SJCRH30 (cell line): ENCODE data around the gene ZDHHC18. TPM values are rescaled to one million over a fixed set of nuclear protein-coding genes. Genes with fewer than 3 reads are reported as not detected.

ENCODE experiments used
- DNase-seq, 2 experiments: peaks; one replicate each; pipeline ENCODE4 v3.0.0-alpha.2; 2015 to 2020
- H3K27ac ChIP-seq: fragments of 250-450 bp; sonication (Bioruptor Pico); 2 replicates; pipeline ENCODE4 v1.5.1; 2020; ENCODE audit warnings: mild to moderate bottlenecking, moderate library complexity
- H3K27me3 ChIP-seq: fragments of 250-450 bp; sonication (Bioruptor Pico); 2 replicates; pipeline ENCODE4 v1.5.1; 2020; ENCODE audit warnings: mild to moderate bottlenecking, moderate library complexity
- H3K36me3 ChIP-seq: fragments of 250-450 bp; sonication (Bioruptor Pico); 2 replicates; pipeline ENCODE4 v1.5.1; 2020; ENCODE audit warnings: mild to moderate bottlenecking, moderate library complexity
- H3K4me1 ChIP-seq: fragments of 250-450 bp; sonication (Bioruptor Pico); 2 replicates; pipeline ENCODE4 v1.5.1; 2020; ENCODE audit warnings: mild to moderate bottlenecking, moderate library complexity
- H3K4me3 ChIP-seq: fragments of 250-450 bp; sonication (Bioruptor Pico); 2 replicates; pipeline ENCODE4 v1.5.1; 2020; ENCODE audit warnings: mild to moderate bottlenecking, moderate library complexity
- H3K9me3 ChIP-seq: fragments of 250-450 bp; sonication (Bioruptor Pico); replicated peaks from 2 replicates; pipeline ENCODE4 v1.5.1; 2020; ENCODE audit warnings: mild to moderate bottlenecking, moderate library complexity
- total RNA-seq: library from RNA; depleted of rRNA; stranded (reverse); fragments of >200 nt; shearing (Covaris generic); gene quantifications from 2 replicates; pipeline ENCODE4 v1.2.3, GENCODE V29; 2014

The ZDHHC18 gene
- total RNA-seq, 1 experiment from 2014 or later = 31.8 TPM

- no peak overlapping the region for H3K27ac ChIP-seq
- no peaks in the 10 kb centered on the region for H3K36me3 ChIP-seq
- no peak overlapping the region for H3K4me3 ChIP-seq
- no peaks in the 10 kb centered on the region for H3K27me3 ChIP-seq
- no peaks in the 10 kb centered on the region for H3K4me1 ChIP-seq
- no peak for DNase-seq
- no peaks in the 10 kb centered on the region for H3K9me3 ChIP-seq
These were observed 14.8 kb upstream of the ZDHHC18 start for GRCh38 chr1:26811708-26812107.

GRCh38 chr1:26814377-26814776, 12.1 kb upstream of the ZDHHC18 start:
- H3K4me1 ChIP-seq = no peaks in the 10 kb centered on the region
- H3K9me3 ChIP-seq = no peaks in the 10 kb centered on the region
- no peak overlapping the region for H3K27ac ChIP-seq
- H3K27me3 ChIP-seq = no peaks in the 10 kb centered on the region
- no peaks in the 10 kb centered on the region for H3K36me3 ChIP-seq
- no peak for DNase-seq
- no peak overlapping the region for H3K4me3 ChIP-seq

- Histone ChIP-seq H3K36me3 (no peaks in the 10 kb centered on the region), H3K9me3 (no peaks in the 10 kb centered on the region), H3K4me3 (no peak overlapping the region), H3K27ac (no peak overlapping the region), H3K27me3 (no peaks in the 10 kb centered on the region), H3K4me1 (no peaks in the 10 kb centered on the region)
- DNase-seq = no peak
These were observed 11.6 kb upstream of the ZDHHC18 start for GRCh38 chr1:26814893-26815292.

GRCh38 chr1:26820784-26821269, 5.7 kb upstream of the ZDHHC18 start:
- Histone ChIP-seq H3K9me3 (no peaks in the 10 kb centered on the region), H3K4me3 (no peak overlapping the region), H3K4me1 (peaks cover 4% of the 10 kb centered on the region; the same call in 1 of the 2 replicates), H3K27me3 (0 out of 2 replicates have a peak, but pooled peaks cover 6% of the 10 kb centered on the region), H3K36me3 (no peaks in the 10 kb centered on the region), H3K27ac (no peak overlapping the region)
- no peak for DNase-seq

GRCh38 chr1:26822737-26823395, 3.6 kb upstream of the ZDHHC18 start:
- Histone ChIP-seq H3K36me3 (no peaks in the 10 kb centered on the region), H3K4me3 (no peak overlapping the region), H3K9me3 (no peaks in the 10 kb centered on the region), H3K27ac (no peak overlapping the region), H3K4me1 (peaks cover 9% of the 10 kb centered on the region; the same call in 1 of the 2 replicates), H3K27me3 (0 out of 2 replicates have a peak, but pooled peaks cover 6% of the 10 kb centered on the region)
- DNase-seq = no peak

GRCh38 chr1:26824731-26825130, 1.8 kb upstream of the ZDHHC18 start:
- Histone ChIP-seq H3K36me3 (peaks cover 5% of the 10 kb centered on the region; the same call in 1 of the 2 replicates), H3K4me1 (peaks cover 9% of the 10 kb centered on the region; the same call in 1 of the 2 replicates), H3K4me3 (no peak overlapping the region), H3K9me3 (no peaks in the 10 kb centered on the region), H3K27ac (no peak overlapping the region), H3K27me3 (0 out of 2 replicates have a peak, but pooled peaks cover 6% of the 10 kb centered on the region)
- DNase-seq = no peak

- H3K36me3 ChIP-seq = peaks cover 7% of the 10 kb centered on the region; the same call in 1 of the 2 replicates
- H3K4me3 ChIP-seq = peak overlapping the region; percentile 78
- peak in 1 of 2 experiments; percentile 30 for DNase-seq
- peak overlapping the region; percentile 28; the same call in 1 of the 2 replicates for H3K27ac ChIP-seq
- H3K4me1 ChIP-seq = peaks cover 9% of the 10 kb centered on the region; the same call in 1 of the 2 replicates
- H3K27me3 ChIP-seq = 0 out of 2 replicates have a peak, but pooled peaks cover 6% of the 10 kb centered on the region
- no peaks in the 10 kb centered on the region for H3K9me3 ChIP-seq
These were observed 667 bp downstream of the ZDHHC18 start for GRCh38 chr1:26827106-26827604.

- Histone ChIP-seq H3K36me3 (peaks cover 11% of the 10 kb centered on the region), H3K9me3 (no peaks in the 10 kb centered on the region), H3K4me3 (peak overlapping the region; percentile 78), H3K4me1 (peaks cover 9% of the 10 kb centered on the region; the same call in 1 of the 2 replicates), H3K27me3 (0 out of 2 replicates have a peak, but pooled peaks cover 6% of the 10 kb centered on the region), H3K27ac (peak overlapping the region; percentile 28; the same call in 1 of the 2 replicates)
- peak; percentile 61 to 68 for DNase-seq
These were observed 1.2 kb downstream of the ZDHHC18 start for GRCh38 chr1:26827663-26828062.

GRCh38 chr1:26828411-26828991, 2.0 kb downstream of the ZDHHC18 start:
- Histone ChIP-seq H3K4me3 (no peak overlapping the region), H3K27me3 (0 out of 2 replicates have a peak, but pooled peaks cover 6% of the 10 kb centered on the region), H3K27ac (no peak overlapping the region), H3K36me3 (peaks cover 20% of the 10 kb centered on the region), H3K4me1 (peaks cover 9% of the 10 kb centered on the region; the same call in 1 of the 2 replicates), H3K9me3 (no peaks in the 10 kb centered on the region)
- no peak for DNase-seq

GRCh38 chr1:26829184-26829911, 2.9 kb downstream of the ZDHHC18 start:
- Histone ChIP-seq H3K27ac (no peak overlapping the region), H3K9me3 (no peaks in the 10 kb centered on the region), H3K36me3 (peaks cover 25% of the 10 kb centered on the region), H3K4me1 (peaks cover 9% of the 10 kb centered on the region; the same call in 1 of the 2 replicates), H3K4me3 (no peak overlapping the region), H3K27me3 (0 out of 2 replicates have a peak, but pooled peaks cover 6% of the 10 kb centered on the region)
- DNase-seq = no peak

GRCh38 chr1:26831059-26831458, 4.6 kb downstream of the ZDHHC18 start:
- no peak for DNase-seq
- 0 out of 2 replicates have a peak, but pooled peaks cover 5% of the 10 kb centered on the region for H3K4me1 ChIP-seq
- no peaks in the 10 kb centered on the region for H3K9me3 ChIP-seq
- no peak overlapping the region for H3K27ac ChIP-seq
- no peak overlapping the region for H3K4me3 ChIP-seq
- peaks cover 31% of the 10 kb centered on the region for H3K36me3 ChIP-seq
- H3K27me3 ChIP-seq = no peaks in the 10 kb centered on the region

GRCh38 chr1:26831546-26832248, 5.2 kb downstream of the ZDHHC18 start:
- DNase-seq = no peak
- H3K36me3 ChIP-seq = peaks cover 34% of the 10 kb centered on the region
- no peak overlapping the region for H3K4me3 ChIP-seq

GRCh38 chr1:26832249-26832960, 5.9 kb downstream of the ZDHHC18 start:
- no peaks in the 10 kb centered on the region for H3K27me3 ChIP-seq
- no peak for DNase-seq
- no peak overlapping the region for H3K27ac ChIP-seq
- H3K4me3 ChIP-seq = no peak overlapping the region
- no peaks in the 10 kb centered on the region for H3K9me3 ChIP-seq
- H3K4me1 ChIP-seq = 0 out of 2 replicates have a peak, but pooled peaks cover 5% of the 10 kb centered on the region
- H3K36me3 ChIP-seq = peaks cover 35% of the 10 kb centered on the region

More at GRCh38 chr1:26831546-26832248, 5.2 kb downstream of the ZDHHC18 start:
- Histone ChIP-seq H3K4me1 (0 out of 2 replicates have a peak, but pooled peaks cover 5% of the 10 kb centered on the region), H3K27me3 (no peaks in the 10 kb centered on the region), H3K27ac (no peak overlapping the region), H3K9me3 (no peaks in the 10 kb centered on the region)
